Measurements from ENCODE around the gene SRPX.

DNA sequence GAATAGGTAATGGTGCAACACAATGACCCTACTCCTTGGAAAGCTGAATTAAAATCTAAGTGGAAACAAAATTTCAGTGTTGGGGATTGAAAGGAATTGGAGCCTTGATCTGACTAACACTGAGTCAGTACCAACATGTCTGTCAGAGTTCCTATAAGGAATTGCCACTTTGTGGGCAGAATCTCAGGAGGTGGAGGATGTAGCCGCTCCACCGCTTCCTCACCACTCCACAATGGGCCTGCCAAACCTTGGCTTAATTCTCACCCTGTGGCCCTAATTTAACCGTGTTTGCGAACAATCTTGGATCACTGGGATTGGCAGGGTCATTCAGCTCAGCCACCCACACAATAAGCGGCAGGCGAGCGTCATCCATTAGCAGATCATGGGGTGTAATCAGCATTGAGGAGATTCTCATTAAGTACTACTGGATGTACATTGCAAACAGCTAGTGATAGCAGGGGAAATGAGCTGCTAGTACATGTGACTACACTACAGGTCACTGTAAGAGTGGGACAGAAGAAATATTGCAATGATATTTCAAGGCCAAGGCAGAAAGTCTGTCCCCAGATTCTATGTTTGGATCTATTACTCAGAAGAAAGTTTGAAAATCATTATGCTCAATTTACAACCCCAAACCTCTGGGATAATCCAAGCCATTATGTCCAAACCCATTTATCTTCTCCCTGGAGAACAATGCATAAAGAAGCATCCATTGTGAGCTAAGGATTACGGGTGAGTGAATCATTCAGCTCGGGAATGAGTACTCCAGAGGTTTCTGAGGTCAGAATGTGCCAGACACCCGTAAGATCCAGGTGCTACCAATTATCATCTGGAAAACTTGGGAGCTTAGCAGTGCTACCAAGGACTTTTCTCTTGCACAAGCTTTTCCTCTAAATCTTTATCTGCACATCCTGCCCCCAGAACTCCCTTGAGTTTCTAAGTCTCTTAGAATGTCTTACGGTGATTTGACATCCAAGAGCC is 5.8 kb downstream of the SRPX start:
- no peak for TF ChIP-seq POLR2AphosphoS5 (IDR thresholded peaks at IDR 0.05)
- TF ChIP-seq POLR2A (IDR thresholded peaks at IDR 0.05) = no peak
- TF ChIP-seq, protein P1, sequence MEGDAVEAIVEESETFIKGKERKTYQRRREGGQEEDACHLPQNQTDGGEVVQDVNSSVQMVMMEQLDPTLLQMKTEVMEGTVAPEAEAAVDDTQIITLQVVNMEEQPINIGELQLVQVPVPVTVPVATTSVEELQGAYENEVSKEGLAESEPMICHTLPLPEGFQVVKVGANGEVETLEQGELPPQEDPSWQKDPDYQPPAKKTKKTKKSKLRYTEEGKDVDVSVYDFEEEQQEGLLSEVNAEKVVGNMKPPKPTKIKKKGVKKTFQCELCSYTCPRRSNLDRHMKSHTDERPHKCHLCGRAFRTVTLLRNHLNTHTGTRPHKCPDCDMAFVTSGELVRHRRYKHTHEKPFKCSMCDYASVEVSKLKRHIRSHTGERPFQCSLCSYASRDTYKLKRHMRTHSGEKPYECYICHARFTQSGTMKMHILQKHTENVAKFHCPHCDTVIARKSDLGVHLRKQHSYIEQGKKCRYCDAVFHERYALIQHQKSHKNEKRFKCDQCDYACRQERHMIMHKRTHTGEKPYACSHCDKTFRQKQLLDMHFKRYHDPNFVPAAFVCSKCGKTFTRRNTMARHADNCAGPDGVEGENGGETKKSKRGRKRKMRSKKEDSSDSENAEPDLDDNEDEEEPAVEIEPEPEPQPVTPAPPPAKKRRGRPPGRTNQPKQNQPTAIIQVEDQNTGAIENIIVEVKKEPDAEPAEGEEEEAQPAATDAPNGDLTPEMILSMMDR (IDR thresholded peaks at IDR 0.05) = no peak

All from stomach (tissue), 4 donors.